Hepatocyte (in vitro differentiated cells): ENCODE measurements around the gene BTBD19.

Experiments used
- EZH2 ChIP-seq: fragments of 200-600 bp; sonication (generic); IDR thresholded peaks from 2 replicates; pipeline ENCODE4 v1.6.1; 2016; ENCODE audit warnings: antibody characterized with exemption, mild to moderate bottlenecking, borderline replicate concordance
- EZH2phosphoT487 ChIP-seq: fragments of 200-600 bp; sonication (generic); IDR thresholded peaks from one replicate; pipeline ENCODE4 v1.6.1; 2018; ENCODE audit warnings: antibody characterized with exemption, mild to moderate bottlenecking, low read depth, moderate library complexity; ENCODE audit not compliant: unreplicated experiment, severe bottlenecking
- TF ChIP-seq, protein P1 (sequence below): fragments of 200-600 bp; sonication (generic); IDR thresholded peaks from 2 replicates; pipeline ENCODE4 v1.5.1; 2016; ENCODE audit warnings: antibody characterized with exemption, mild to moderate bottlenecking; ENCODE audit not compliant: poor library complexity

DNA sequence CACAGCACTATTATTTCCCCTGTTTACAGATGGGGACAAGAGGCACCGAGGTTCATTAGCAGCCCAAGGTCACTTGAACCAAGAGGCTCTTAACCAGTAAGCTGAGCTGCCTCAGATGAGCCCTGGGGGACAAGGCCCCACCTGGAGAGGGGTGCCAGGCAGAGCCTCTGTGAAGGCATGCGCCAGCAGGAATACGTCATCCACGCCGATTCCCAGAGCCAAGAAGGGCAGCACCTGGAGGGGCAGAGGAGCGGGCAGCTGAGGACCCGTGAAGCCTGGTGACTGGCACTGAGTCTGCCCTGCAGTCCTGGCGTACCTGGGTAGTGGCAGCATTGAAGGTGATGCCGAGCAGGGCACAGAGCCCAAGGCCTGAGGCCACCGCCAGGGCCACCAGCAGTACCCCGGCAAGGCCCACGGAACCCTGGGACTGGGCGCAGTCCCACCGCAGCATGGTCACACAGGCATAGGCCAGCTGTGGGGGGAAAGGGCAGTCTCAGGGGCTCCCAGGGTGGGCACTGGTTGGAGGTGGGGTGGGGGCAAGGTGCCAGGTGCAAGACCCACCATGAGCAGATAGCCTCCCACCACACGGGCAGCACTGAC is 20.6 kb downstream of the BTBD19 start:
- TF ChIP-seq, protein P1, sequence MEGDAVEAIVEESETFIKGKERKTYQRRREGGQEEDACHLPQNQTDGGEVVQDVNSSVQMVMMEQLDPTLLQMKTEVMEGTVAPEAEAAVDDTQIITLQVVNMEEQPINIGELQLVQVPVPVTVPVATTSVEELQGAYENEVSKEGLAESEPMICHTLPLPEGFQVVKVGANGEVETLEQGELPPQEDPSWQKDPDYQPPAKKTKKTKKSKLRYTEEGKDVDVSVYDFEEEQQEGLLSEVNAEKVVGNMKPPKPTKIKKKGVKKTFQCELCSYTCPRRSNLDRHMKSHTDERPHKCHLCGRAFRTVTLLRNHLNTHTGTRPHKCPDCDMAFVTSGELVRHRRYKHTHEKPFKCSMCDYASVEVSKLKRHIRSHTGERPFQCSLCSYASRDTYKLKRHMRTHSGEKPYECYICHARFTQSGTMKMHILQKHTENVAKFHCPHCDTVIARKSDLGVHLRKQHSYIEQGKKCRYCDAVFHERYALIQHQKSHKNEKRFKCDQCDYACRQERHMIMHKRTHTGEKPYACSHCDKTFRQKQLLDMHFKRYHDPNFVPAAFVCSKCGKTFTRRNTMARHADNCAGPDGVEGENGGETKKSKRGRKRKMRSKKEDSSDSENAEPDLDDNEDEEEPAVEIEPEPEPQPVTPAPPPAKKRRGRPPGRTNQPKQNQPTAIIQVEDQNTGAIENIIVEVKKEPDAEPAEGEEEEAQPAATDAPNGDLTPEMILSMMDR = no peak
- TF ChIP-seq EZH2phosphoT487 (no peak), EZH2 (no peak)
